Mucosa of rectum (tissue), 2 donors: ENCODE data around the gene SLC38A9.

Source experiments
- H3K27ac ChIP-seq, 2 donors: one replicate each; pipeline ENCODE4 v1.7.0; 2013; ENCODE audit warnings: inconsistent platforms in 2 of 2, low read depth in 2 of 2, low read length in 2 of 2
- H3K27me3 ChIP-seq, 2 donors: one replicate each; pipeline ENCODE4 v1.7.0; 2013; ENCODE audit warnings: low read length in 2 of 2; ENCODE audit not compliant: control insufficient read depth in 2 of 2, insufficient read depth in 2 of 2
- H3K36me3 ChIP-seq, 2 donors: one replicate each; pipeline ENCODE4 v1.7.0; 2013; ENCODE audit warnings: low read length in 2 of 2; ENCODE audit not compliant: control insufficient read depth in 2 of 2, insufficient read depth in 2 of 2
- H3K4me1 ChIP-seq, 2 donors: one replicate each; pipeline ENCODE4 v1.7.0; 2013; ENCODE audit warnings: low read length in 2 of 2, mild to moderate bottlenecking in 1 of 2; ENCODE audit not compliant: control insufficient read depth in 2 of 2, insufficient read depth in 2 of 2
- H3K4me3 ChIP-seq, 2 donors: one replicate each; pipeline ENCODE4 v1.7.0; 2013; ENCODE audit warnings: low read length in 2 of 2
- H3K9ac ChIP-seq, 2 donors: one replicate each; pipeline ENCODE4 v1.7.0; 2013; ENCODE audit warnings: low read length in 2 of 2, low read depth in 1 of 2, mild to moderate bottlenecking in 1 of 2
- H3K9me3 ChIP-seq, 2 donors: one replicate each; pipeline ENCODE4 v1.7.0; 2013; ENCODE audit warnings: low read length in 2 of 2; ENCODE audit not compliant: control insufficient read depth in 2 of 2
- donor health status: healthy.
- donor health status: Normal muscosa, but diverticular disease.

Gene SLC38A9

GRCh38 chr5:55593115-55593472 is 119.0 kb downstream of the SLC38A9 start:
- Histone ChIP-seq H3K27me3 (no peaks in the 10 kb centered on the region), H3K36me3 (no peaks in the 10 kb centered on the region), H3K27ac (no peak overlapping the region), H3K9ac (no peak overlapping the region), H3K4me1 (peaks cover 7 to 11% of the 10 kb centered on the region in 2 donors), H3K9me3 (no peaks in the 10 kb centered on the region), H3K4me3 (no peak overlapping the region)

GRCh38 chr5:55592388-55593114 is 119.6 kb downstream of the SLC38A9 start:
- Histone ChIP-seq H3K9ac (no peak overlapping the region), H3K9me3 (no peaks in the 10 kb centered on the region), H3K27me3 (no peaks in the 10 kb centered on the region), H3K4me1 (peaks cover 2 to 7% of the 10 kb centered on the region in 2 donors), H3K36me3 (no peaks in the 10 kb centered on the region), H3K4me3 (no peak overlapping the region), H3K27ac (no peak overlapping the region)

GRCh38 chr5:55591686-55592085 is 120.4 kb downstream of the SLC38A9 start:
- no peak overlapping the region for H3K27ac ChIP-seq
- H3K36me3 ChIP-seq: no peaks in the 10 kb centered on the region
- H3K9me3 ChIP-seq: no peaks in the 10 kb centered on the region
- H3K4me3 ChIP-seq: no peak overlapping the region
- no peak overlapping the region for H3K9ac ChIP-seq
- H3K4me1 ChIP-seq: no peaks in the 10 kb centered on the region
- H3K27me3 ChIP-seq: no peaks in the 10 kb centered on the region

- Histone ChIP-seq H3K36me3 (no peaks in the 10 kb centered on the region), H3K9me3 (no peaks in the 10 kb centered on the region), H3K27ac (no peak overlapping the region)
Observed at GRCh38 chr5:55585206-55585610, 126.9 kb downstream of the SLC38A9 start.

DNA sequence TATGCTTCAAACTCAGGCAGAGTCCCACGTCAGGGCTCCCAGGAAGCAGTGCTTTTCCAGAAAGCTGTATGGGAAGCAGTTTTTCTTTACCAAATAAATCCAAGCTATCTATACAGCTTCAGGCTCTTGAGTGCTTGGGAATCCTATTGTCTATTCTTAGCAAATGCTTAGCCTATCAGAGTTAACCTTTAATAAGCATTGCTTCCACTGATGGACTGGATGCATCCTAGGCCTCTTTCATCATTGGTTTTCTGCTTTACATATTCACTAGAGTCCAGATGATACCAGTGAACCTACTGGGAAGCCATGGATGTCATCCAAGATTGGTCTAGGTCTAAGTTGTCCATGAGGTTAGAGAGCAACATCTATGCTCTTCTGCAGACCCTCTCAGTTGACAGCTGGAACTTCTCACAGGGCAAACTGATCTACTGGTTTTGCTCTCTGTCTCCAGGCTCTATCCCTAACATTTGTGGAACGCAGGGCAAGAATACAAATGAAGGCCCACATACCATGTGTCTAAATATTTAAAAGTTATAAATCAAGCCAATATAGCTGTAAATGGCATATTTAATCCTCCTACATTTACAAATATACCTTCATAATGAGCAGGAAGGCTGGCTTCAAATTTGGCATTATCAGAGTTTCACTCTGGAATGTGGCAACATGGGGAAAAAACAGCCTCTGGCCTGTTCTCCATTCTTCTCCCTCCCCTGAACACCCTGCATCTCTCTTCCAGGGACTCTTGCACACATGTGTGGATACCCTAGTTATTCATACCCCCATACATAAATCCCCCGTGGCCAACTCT is 127.5 kb downstream of the SLC38A9 start:
- no peak overlapping the region for H3K27ac ChIP-seq

More at GRCh38 chr5:55585206-55585610, 126.9 kb downstream of the SLC38A9 start:
- Histone ChIP-seq H3K9ac (no peak overlapping the region), H3K4me3 (no peak overlapping the region), H3K4me1 (no peaks in the 10 kb centered on the region), H3K27me3 (no peaks in the 10 kb centered on the region)

DNA sequence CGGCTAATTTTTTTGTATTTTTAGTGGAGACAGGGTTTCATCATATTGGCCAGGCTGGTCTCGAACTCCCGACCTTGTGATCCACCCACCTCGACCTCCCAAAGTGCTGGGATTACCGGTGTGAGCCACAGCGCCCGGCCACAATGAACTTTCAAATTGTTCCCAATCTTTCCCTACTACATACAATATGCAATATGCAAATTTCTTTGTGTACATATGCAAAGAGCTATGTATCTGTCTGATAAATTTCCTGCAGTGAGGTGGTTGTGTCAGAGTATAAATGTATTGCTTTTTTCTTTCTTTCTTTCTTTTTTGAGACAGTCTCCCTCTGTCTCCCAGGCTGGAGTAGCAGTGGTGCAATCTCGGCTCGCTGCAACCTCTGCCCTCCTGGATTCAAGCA is 128.5 kb downstream of the SLC38A9 start:
- H3K4me1 ChIP-seq: no peaks in the 10 kb centered on the region
- no peaks in the 10 kb centered on the region for H3K9me3 ChIP-seq
- no peaks in the 10 kb centered on the region for H3K36me3 ChIP-seq
- no peak overlapping the region for H3K4me3 ChIP-seq
- H3K27me3 ChIP-seq: no peaks in the 10 kb centered on the region
- H3K9ac ChIP-seq: no peak overlapping the region
- no peak overlapping the region for H3K27ac ChIP-seq

More for the DNA sequence above, 127.5 kb downstream of the SLC38A9 start:
- Histone ChIP-seq H3K27me3 (no peaks in the 10 kb centered on the region), H3K4me3 (no peak overlapping the region), H3K9ac (no peak overlapping the region), H3K9me3 (no peaks in the 10 kb centered on the region), H3K4me1 (no peaks in the 10 kb centered on the region), H3K36me3 (no peaks in the 10 kb centered on the region)

DNA sequence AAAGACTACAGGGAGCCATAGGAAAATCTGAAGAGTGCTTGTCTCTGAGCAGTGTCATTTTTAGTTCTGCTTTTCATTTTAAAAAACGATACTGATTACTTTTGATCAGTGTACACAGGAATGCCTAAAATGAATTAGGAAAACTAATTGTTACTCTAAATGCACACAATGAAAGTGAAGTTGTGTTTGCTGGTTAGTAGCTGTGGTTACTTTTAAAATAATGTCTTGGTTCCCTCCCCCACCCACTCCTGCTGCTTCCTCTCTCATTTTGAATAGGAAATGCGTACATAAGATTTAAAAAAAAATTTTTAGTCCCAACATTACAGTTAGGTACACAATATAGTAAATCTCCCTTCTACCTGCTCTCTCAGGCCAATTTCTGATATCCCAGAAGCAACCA is 129.9 kb downstream of the SLC38A9 start:
- Histone ChIP-seq H3K27me3 (no peaks in the 10 kb centered on the region), H3K4me1 (peaks cover 0 to 5% of the 10 kb centered on the region in 2 donors), H3K9ac (no peak overlapping the region), H3K36me3 (no peaks in the 10 kb centered on the region), H3K4me3 (no peak overlapping the region), H3K27ac (no peak overlapping the region), H3K9me3 (no peaks in the 10 kb centered on the region)

GRCh38 chr5:55580042-55580441 is 132.1 kb downstream of the SLC38A9 start:
- H3K9me3 ChIP-seq: no peaks in the 10 kb centered on the region
- peaks cover 0 to 5% of the 10 kb centered on the region in 2 donors for H3K4me1 ChIP-seq
- no peak overlapping the region for H3K9ac ChIP-seq
- H3K36me3 ChIP-seq: no peaks in the 10 kb centered on the region
- no peak overlapping the region for H3K4me3 ChIP-seq
- H3K27me3 ChIP-seq: no peaks in the 10 kb centered on the region
- no peak overlapping the region for H3K27ac ChIP-seq

GRCh38 chr5:55578771-55579170 is 133.4 kb downstream of the SLC38A9 start:
- peaks cover 0 to 5% of the 10 kb centered on the region in 2 donors for H3K4me1 ChIP-seq
- no peaks in the 10 kb centered on the region for H3K36me3 ChIP-seq
- H3K9ac ChIP-seq: no peak overlapping the region
- no peaks in the 10 kb centered on the region for H3K27me3 ChIP-seq
- no peaks in the 10 kb centered on the region for H3K9me3 ChIP-seq
- H3K27ac ChIP-seq: no peak overlapping the region
- no peak overlapping the region for H3K4me3 ChIP-seq

GRCh38 chr5:55577353-55578060 is 134.6 kb downstream of the SLC38A9 start:
- no peak overlapping the region for H3K4me3 ChIP-seq
- H3K9ac ChIP-seq: no peak overlapping the region
- H3K27ac ChIP-seq: no peak overlapping the region
- H3K9me3 ChIP-seq: no peaks in the 10 kb centered on the region
- H3K36me3 ChIP-seq: no peaks in the 10 kb centered on the region
- H3K27me3 ChIP-seq: no peaks in the 10 kb centered on the region
- peaks cover 0 to 5% of the 10 kb centered on the region in 2 donors for H3K4me1 ChIP-seq
